A549 treated with AZD9567 at 1 μM for 4 hours (cell line): ENCODE results near the gene PNMA8A. TPM values are rescaled to one million over a fixed set of nuclear protein-coding genes. Genes with fewer than 3 reads are reported as not detected.

Source experiments
- total RNA-seq: library from RNA; stranded (reverse); fragments of 200-300 nt; extraction: Qiagen RNA extraction; gene quantifications from 5 replicates; pipeline ENCODE4 v1.2.3, GENCODE V29; 2022; ENCODE audit not compliant: insufficient read depth

Gene PNMA8A
- 6.4 to 9.7 TPM (median 8.7 TPM) in 5 replicates for total RNA-seq

DNA sequence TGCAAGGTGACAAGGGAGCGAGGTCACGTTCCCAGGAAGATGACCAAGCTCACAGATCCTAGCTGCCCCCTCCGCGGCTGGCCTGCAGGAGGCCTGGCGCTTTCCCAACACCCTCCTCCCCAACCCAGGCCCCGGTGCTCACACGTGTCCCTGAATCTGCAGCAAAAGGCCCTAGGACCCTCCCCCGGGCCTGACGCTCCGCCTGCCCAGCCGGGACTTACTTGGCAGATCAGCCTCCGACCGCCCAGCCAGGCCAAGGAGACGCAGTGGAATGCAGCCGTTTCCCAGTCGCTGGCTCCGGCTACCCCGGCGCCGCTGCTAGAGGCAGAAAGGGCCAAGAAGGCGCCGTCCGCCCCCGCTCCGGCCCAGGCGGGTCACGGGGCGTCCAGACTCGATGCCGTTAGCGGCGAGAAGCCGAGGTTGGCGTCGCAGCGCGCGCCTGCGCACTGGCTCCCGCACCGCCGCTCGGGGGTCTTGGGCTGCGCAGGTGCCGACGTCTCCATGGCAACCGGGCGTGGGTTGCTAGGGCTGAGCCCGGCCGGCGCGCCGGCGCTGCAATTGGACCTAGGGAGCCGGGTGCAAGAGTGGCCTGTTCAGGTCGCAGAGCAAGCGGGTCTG is at the start of gene PNMA8A:
TSS of gene PNMA8A (minus strand) at position 448 of the 618 bp plus-strand sequence. CDS start 528 bp downstream, outside the sequence.

GRCh38 chr19:46495786-46496099 is 24.4 kb upstream of the PNMA8A start, which contains the start of gene PNMA8B:
TSS of gene PNMA8B (minus strand) at chr19:46495867. CDS start at chr19:46495465, 402 bp downstream.

GRCh38 chr19:46428239-46429135 is 42.9 kb downstream of the PNMA8A start, which contains the start of gene PNMA8C:
TSS of gene PNMA8C (minus strand) at chr19:46428936. CDS start at chr19:46428359, 577 bp downstream.

Other genes starting within 250 kb of the PNMA8A start
- 1.2 to 2.0 TPM (median 1.6 TPM) in 4 of 5 replicates, not detected in the other for gene IGFL1, start 241.8 kb downstream of the PNMA8A start, total RNA-seq
- 0.02 to 0.05 TPM (median 0.03 TPM) in 3 of 5 replicates, not detected in the others for gene HIF3A, start 174.5 kb downstream of the PNMA8A start, total RNA-seq
- 74.4 to 85.4 TPM (median 80.8 TPM) in 5 replicates for gene PPP5C, start 124.5 kb downstream of the PNMA8A start, total RNA-seq
- gene CCDC8, start 58.0 kb downstream of the PNMA8A start, total RNA-seq = not detected in 5 replicates
- gene PNMA8C, start 42.6 kb downstream of the PNMA8A start, total RNA-seq = not detected in 5 replicates
- not detected in 5 replicates for gene PNMA8B, start 24.3 kb upstream of the PNMA8A start, total RNA-seq
- gene CALM3, start 129.8 kb upstream of the PNMA8A start, total RNA-seq = 230 to 253 TPM (median 235 TPM) in 5 replicates
- gene PTGIR, start 153.5 kb upstream of the PNMA8A start, total RNA-seq = 0.03 to 0.06 TPM in 2 of 5 replicates, not detected in the others
- gene GNG8, start 164.6 kb upstream of the PNMA8A start, total RNA-seq = not detected in 5 replicates
- 0.30 to 0.47 TPM (median 0.37 TPM) in 4 of 5 replicates, not detected in the other for gene DACT3, start 189.6 kb upstream of the PNMA8A start, total RNA-seq
- 26.9 to 29.3 TPM (median 27.8 TPM) in 5 replicates for gene PRKD2, start 245.6 kb upstream of the PNMA8A start, total RNA-seq